ENCODE measurements around the gene VWA2.

VWA2 gene

DNA sequence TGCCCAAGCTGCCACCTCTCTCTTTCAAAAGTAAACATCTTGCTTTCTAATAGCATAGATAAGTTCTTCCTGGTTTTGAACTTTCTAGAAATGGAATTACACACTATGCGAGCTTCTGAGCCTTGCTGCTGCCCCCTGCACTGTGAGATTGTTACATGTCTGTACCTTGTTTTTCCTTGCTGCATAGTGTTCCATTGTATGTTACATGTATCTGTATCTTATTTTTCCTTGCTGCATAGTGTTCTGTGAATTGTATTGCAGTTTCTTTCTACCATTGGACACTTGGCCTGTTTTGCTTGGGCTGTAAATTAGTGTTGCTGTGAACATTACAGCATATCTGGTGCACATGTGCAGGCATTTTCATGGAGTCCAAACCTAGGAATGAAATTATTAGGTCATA is 24.0 kb upstream of the VWA2 start:
- Histone ChIP-seq H3K9ac (ENCODE audit: low read length in 5 of 5) (no peak overlapping the region), H3K9me3 (ENCODE audit: control insufficient read depth in 5 of 5, low read length in 5 of 5) (no peaks in the 10 kb centered on the region), H3K4me3 (ENCODE audit: low read depth in 1 of 5, low read length in 5 of 5) (no peak overlapping the region), H3K4me1 (ENCODE audit: control insufficient read depth in 5 of 5, insufficient read depth in 5 of 5, low read length in 5 of 5) (no peaks in the 10 kb centered on the region), H3K27ac (ENCODE audit: low read depth, low read length) (no peak overlapping the region), H3K36me3 (ENCODE audit: control insufficient read depth in 5 of 5, insufficient read depth in 5 of 5, low read length in 5 of 5) (no peaks in the 10 kb centered on the region), H3K27me3 (ENCODE audit: control insufficient read depth in 5 of 5, insufficient read depth in 4 of 5, low read length in 5 of 5) (peaks cover 0 to 4% (median 0%) of the 10 kb centered on the region in 5 donors)

DNA sequence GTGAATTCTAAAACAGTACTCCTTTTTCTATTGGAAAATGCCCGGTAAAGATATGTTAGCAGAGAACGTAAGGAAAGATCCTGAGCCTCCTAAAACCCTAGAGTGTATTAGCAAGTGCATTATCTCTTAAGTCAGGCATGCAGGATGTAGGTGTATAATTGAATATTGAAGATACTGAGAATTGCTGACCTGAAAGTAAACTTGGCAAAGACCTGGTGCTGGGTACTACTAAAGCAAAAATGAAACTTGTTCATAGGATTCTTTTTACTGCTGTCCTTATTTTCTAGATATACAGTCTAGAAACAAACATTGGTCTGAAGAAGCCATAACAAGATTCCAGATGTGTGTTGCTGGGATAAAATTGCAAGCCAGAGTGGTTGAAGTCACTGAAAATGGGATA is 18.8 kb upstream of the VWA2 start:
- Histone ChIP-seq H3K9ac (ENCODE audit: low read length in 5 of 5) (no peak overlapping the region), H3K27ac (ENCODE audit: low read depth, low read length) (no peak overlapping the region), H3K27me3 (ENCODE audit: control insufficient read depth in 5 of 5, insufficient read depth in 4 of 5, low read length in 5 of 5) (peaks cover 0 to 4% (median 2%) of the 10 kb centered on the region in 5 donors), H3K4me1 (ENCODE audit: control insufficient read depth in 5 of 5, insufficient read depth in 5 of 5, low read length in 5 of 5) (no peaks in the 10 kb centered on the region), H3K36me3 (ENCODE audit: control insufficient read depth in 5 of 5, insufficient read depth in 5 of 5, low read length in 5 of 5) (no peaks in the 10 kb centered on the region), H3K4me3 (ENCODE audit: low read depth in 1 of 5, low read length in 5 of 5) (no peak overlapping the region), H3K9me3 (ENCODE audit: control insufficient read depth in 5 of 5, low read length in 5 of 5) (no peaks in the 10 kb centered on the region)

DNA sequence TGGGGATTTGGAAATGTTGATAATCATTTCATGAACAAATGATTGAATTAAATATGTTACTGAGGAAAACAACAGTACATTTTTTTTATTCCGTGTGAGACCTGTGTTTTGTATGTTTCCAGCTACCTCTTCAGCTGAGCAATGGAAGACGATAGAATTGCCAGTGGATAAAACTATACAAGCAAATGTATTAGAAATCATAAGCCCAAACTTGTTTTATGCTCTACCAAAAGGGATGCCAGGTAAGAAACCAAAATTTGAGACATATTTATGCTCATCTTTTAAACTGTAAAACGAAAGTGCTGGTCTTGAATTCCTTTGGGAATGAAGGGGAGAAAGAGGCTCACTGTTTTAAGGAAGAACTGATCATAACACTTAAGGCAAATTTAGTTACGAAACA is 17.8 kb upstream of the VWA2 start:
- Histone ChIP-seq H3K27ac (ENCODE audit: low read depth, low read length) (no peak overlapping the region), H3K9ac (ENCODE audit: low read length in 5 of 5) (no peak overlapping the region), H3K4me3 (ENCODE audit: low read depth in 1 of 5, low read length in 5 of 5) (no peak overlapping the region), H3K9me3 (ENCODE audit: control insufficient read depth in 5 of 5, low read length in 5 of 5) (no peaks in the 10 kb centered on the region), H3K4me1 (ENCODE audit: control insufficient read depth in 5 of 5, insufficient read depth in 5 of 5, low read length in 5 of 5) (no peaks in the 10 kb centered on the region), H3K36me3 (ENCODE audit: control insufficient read depth in 5 of 5, insufficient read depth in 5 of 5, low read length in 5 of 5) (no peaks in the 10 kb centered on the region), H3K27me3 (ENCODE audit: control insufficient read depth in 5 of 5, insufficient read depth in 4 of 5, low read length in 5 of 5) (peaks cover 0 to 4% (median 2%) of the 10 kb centered on the region in 5 donors)

DNA sequence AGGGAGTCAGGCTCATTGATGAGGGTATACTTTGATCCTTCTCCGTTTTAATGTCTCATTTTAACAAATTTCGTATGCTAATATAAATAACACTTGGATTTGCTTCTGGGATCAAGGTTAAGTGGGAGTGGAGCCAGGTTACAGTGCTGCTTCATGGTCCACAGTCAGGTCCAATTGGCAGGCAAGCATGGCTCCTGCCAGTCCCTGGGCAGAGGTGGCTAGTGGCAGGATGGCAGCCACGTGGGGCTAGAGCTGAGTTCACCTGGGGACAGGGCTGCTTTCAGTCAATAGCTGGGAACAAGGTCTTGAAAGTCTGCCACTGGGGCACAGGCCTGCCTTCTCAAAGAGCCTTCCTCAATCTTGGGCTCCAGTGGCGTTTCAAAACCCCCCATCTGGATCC is 16.0 kb upstream of the VWA2 start:
- Histone ChIP-seq H3K4me1 (ENCODE audit: control insufficient read depth in 5 of 5, insufficient read depth in 5 of 5, low read length in 5 of 5) (no peaks in the 10 kb centered on the region), H3K27me3 (ENCODE audit: control insufficient read depth in 5 of 5, insufficient read depth in 4 of 5, low read length in 5 of 5) (peaks cover 0 to 2% (median 0%) of the 10 kb centered on the region in 5 donors), H3K27ac (ENCODE audit: low read depth, low read length) (no peak overlapping the region), H3K9ac (ENCODE audit: low read length in 5 of 5) (no peak overlapping the region), H3K36me3 (ENCODE audit: control insufficient read depth in 5 of 5, insufficient read depth in 5 of 5, low read length in 5 of 5) (no peaks in the 10 kb centered on the region), H3K9me3 (ENCODE audit: control insufficient read depth in 5 of 5, low read length in 5 of 5) (no peaks in the 10 kb centered on the region), H3K4me3 (ENCODE audit: low read depth in 1 of 5, low read length in 5 of 5) (no peak overlapping the region)

DNA sequence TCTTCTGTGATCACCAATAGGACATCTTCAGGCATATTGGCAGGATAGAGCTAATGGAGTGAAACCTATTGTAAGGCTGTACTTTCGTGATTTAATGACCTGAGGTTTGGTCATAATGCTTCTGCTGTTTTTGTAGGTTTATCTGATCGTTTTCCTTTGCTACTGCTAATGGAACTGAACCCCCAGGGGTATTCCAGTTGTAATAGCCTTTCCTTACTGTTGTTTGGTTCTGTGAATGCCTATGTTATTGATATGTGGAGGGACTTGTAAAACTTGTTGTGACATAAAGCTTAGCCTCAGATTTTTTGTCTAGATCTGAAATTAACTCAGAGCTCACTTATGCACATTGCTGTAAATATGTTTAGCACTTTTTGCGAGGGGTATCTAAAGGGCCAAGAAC is 10.9 kb upstream of the VWA2 start:
- H3K27me3 ChIP-seq (ENCODE audit: control insufficient read depth in 5 of 5, insufficient read depth in 4 of 5, low read length in 5 of 5): peaks cover 0 to under 1% (median 0%) of the 10 kb centered on the region in 5 donors
- no peaks in the 10 kb centered on the region for H3K36me3 ChIP-seq (ENCODE audit: control insufficient read depth in 5 of 5, insufficient read depth in 5 of 5, low read length in 5 of 5)
- no peaks in the 10 kb centered on the region for H3K4me1 ChIP-seq (ENCODE audit: control insufficient read depth in 5 of 5, insufficient read depth in 5 of 5, low read length in 5 of 5)
- H3K4me3 ChIP-seq (ENCODE audit: low read depth in 1 of 5, low read length in 5 of 5): no peak overlapping the region
- no peaks in the 10 kb centered on the region for H3K9me3 ChIP-seq (ENCODE audit: control insufficient read depth in 5 of 5, low read length in 5 of 5)
- H3K27ac ChIP-seq (ENCODE audit: low read depth, low read length): no peak overlapping the region
- no peak overlapping the region for H3K9ac ChIP-seq (ENCODE audit: low read length in 5 of 5)

DNA sequence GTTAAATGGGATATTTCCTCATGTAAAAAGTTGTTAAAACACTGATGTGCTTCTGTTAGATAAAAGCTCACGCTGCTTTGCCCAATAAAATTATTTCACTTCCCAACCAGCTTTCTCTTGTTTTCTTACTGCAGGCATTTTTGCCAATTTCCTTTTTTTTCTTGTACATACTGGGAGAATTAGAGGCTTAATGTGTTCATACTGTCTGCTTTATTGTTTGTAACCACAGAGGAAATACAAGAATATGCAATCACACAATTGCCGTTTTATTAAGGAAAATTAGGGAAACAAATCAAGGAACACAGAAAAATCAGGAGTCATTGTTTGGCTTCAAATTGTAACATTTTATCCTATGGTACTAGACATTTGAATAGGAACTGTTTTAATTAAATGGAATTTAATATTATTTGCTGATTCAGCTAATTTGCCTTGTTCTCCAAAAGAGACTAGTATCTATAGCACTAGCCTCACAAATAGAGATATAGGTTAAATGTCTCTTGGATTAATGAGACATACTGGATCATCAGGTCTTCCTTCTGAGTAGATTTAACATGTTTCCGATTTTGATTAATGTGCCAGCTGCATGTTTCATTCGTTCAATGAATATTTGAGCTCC is 6.4 kb upstream of the VWA2 start:
- no peak overlapping the region for H3K9ac ChIP-seq (ENCODE audit: low read length in 5 of 5)
- no peaks in the 10 kb centered on the region for H3K9me3 ChIP-seq (ENCODE audit: control insufficient read depth in 5 of 5, low read length in 5 of 5)
- H3K27me3 ChIP-seq (ENCODE audit: control insufficient read depth in 5 of 5, insufficient read depth in 4 of 5, low read length in 5 of 5): peaks cover 0 to 12% (median 5%) of the 10 kb centered on the region in 5 donors
- H3K36me3 ChIP-seq (ENCODE audit: control insufficient read depth in 5 of 5, insufficient read depth in 5 of 5, low read length in 5 of 5): no peaks in the 10 kb centered on the region
- H3K4me3 ChIP-seq (ENCODE audit: low read depth in 1 of 5, low read length in 5 of 5): no peak overlapping the region
- peaks cover 0 to 5% (median 0%) of the 10 kb centered on the region in 5 donors for H3K4me1 ChIP-seq (ENCODE audit: control insufficient read depth in 5 of 5, insufficient read depth in 5 of 5, low read length in 5 of 5)
- no peak overlapping the region for H3K27ac ChIP-seq (ENCODE audit: low read depth, low read length)

DNA sequence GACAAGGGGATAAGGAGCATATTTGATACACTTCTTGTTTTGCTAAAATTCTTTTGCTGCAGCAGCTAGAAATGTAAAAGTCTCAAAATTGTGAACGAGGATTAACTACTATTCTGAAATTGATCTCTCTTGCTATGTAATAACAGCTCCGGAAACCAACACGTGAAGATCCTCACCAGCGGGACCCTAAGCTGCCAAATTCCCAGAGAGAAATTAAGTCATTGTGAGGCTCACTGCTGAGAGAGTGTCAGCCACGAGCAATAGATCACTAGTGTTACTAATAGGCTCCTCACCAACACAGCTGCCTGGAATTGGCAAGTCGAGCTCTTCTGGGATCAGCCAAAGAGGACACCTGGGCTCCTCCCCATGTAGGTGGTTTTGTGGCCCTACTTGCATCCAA is 5.6 kb upstream of the VWA2 start:
- Histone ChIP-seq H3K27me3 (ENCODE audit: control insufficient read depth in 5 of 5, insufficient read depth in 4 of 5, low read length in 5 of 5) (peaks cover 0 to 17% (median 5%) of the 10 kb centered on the region in 5 donors), H3K36me3 (ENCODE audit: control insufficient read depth in 5 of 5, insufficient read depth in 5 of 5, low read length in 5 of 5) (no peaks in the 10 kb centered on the region), H3K9me3 (ENCODE audit: control insufficient read depth in 5 of 5, low read length in 5 of 5) (no peaks in the 10 kb centered on the region), H3K4me3 (ENCODE audit: low read depth in 1 of 5, low read length in 5 of 5) (no peak overlapping the region), H3K27ac (ENCODE audit: low read depth, low read length) (no peak overlapping the region), H3K9ac (ENCODE audit: low read length in 5 of 5) (no peak overlapping the region), H3K4me1 (ENCODE audit: control insufficient read depth in 5 of 5, insufficient read depth in 5 of 5, low read length in 5 of 5) (peaks cover 0 to 5% (median 0%) of the 10 kb centered on the region in 5 donors)

DNA sequence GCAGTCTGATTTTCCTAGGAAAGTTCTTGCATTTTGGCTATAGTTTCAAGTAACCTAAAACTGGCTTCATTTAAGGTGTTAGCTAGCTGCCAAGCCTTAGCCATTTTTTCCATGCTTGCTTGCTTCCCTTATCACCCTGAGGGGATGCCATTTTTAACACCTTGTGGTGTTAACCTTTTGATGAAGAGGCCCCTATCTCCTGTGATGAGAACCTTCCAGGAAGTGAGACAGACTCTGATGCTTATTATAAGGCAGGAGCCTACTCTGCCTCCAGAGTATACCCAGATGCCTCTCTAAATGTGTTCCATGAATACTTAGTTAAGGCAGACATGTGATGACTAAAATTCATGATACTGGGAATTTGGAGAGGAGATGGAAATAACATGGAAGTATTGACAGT is 4.9 kb upstream of the VWA2 start:
- peaks cover 2 to 10% (median 4%) of the 10 kb centered on the region in 5 donors for H3K4me1 ChIP-seq (ENCODE audit: control insufficient read depth in 5 of 5, insufficient read depth in 5 of 5, low read length in 5 of 5)
- no peak overlapping the region for H3K9ac ChIP-seq (ENCODE audit: low read length in 5 of 5)
- H3K36me3 ChIP-seq (ENCODE audit: control insufficient read depth in 5 of 5, insufficient read depth in 5 of 5, low read length in 5 of 5): no peaks in the 10 kb centered on the region
- H3K9me3 ChIP-seq (ENCODE audit: control insufficient read depth in 5 of 5, low read length in 5 of 5): no peaks in the 10 kb centered on the region
- H3K27ac ChIP-seq (ENCODE audit: low read depth, low read length): no peak overlapping the region
- H3K4me3 ChIP-seq (ENCODE audit: low read depth in 1 of 5, low read length in 5 of 5): no peak overlapping the region
- peaks cover 0 to 17% (median 9%) of the 10 kb centered on the region in 5 donors for H3K27me3 ChIP-seq (ENCODE audit: control insufficient read depth in 5 of 5, insufficient read depth in 4 of 5, low read length in 5 of 5)

DNA sequence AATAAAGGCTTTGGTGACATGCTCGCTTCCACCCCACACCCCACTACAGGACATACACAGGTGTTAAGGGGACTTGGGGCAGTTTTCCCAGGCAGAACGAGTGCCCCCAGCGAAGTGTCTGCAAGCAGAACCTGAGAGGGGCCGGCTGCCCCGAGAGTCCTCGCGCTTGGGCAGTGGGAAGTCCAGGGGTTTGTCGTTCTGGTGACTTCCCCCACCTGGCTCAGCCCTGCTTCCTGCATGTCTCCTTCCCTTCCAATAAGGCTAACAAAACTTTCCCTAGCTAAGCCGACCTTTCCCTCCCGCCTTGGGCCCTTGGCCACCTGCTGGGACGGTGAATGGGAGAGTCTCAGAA is 916 bp downstream of the VWA2 start:
- no peaks in the 10 kb centered on the region for H3K9me3 ChIP-seq (ENCODE audit: control insufficient read depth in 5 of 5, low read length in 5 of 5)
- H3K27ac ChIP-seq (ENCODE audit: low read depth, low read length): no peak overlapping the region
- H3K9ac ChIP-seq (ENCODE audit: low read length in 5 of 5): no peak overlapping the region
- peaks cover 6 to 34% (median 21%) of the 10 kb centered on the region in 5 donors for H3K27me3 ChIP-seq (ENCODE audit: control insufficient read depth in 5 of 5, insufficient read depth in 4 of 5, low read length in 5 of 5)
- H3K4me1 ChIP-seq (ENCODE audit: control insufficient read depth in 5 of 5, insufficient read depth in 5 of 5, low read length in 5 of 5): peaks cover 4 to 37% (median 11%) of the 10 kb centered on the region in 5 donors
- H3K36me3 ChIP-seq (ENCODE audit: control insufficient read depth in 5 of 5, insufficient read depth in 5 of 5, low read length in 5 of 5): no peaks in the 10 kb centered on the region
- no peak overlapping the region for H3K4me3 ChIP-seq (ENCODE audit: low read depth in 1 of 5, low read length in 5 of 5)

DNA sequence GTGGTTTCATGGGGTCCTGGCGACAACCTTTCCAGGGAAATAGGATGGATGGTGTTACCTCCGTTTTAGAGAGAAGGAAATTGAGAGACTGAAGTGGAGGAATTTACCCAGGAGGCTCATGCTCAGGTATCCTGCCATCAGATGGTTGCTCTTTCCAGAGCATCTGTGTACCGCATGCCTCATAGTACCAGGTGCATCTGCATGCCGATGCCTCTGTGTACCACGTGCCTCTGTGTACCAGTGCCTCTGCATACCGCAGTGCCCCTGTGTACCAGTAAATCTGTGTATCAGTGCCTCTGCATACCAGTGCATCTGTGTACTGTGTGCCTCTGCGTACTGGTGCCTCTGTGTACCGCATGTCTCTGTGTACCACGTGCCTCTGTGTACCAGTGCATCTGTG is 3.2 kb downstream of the VWA2 start:
- H3K36me3 ChIP-seq (ENCODE audit: control insufficient read depth in 5 of 5, insufficient read depth in 5 of 5, low read length in 5 of 5): no peaks in the 10 kb centered on the region
- no peak overlapping the region for H3K4me3 ChIP-seq (ENCODE audit: low read depth in 1 of 5, low read length in 5 of 5)
- peaks cover 6 to 28% (median 17%) of the 10 kb centered on the region in 5 donors for H3K27me3 ChIP-seq (ENCODE audit: control insufficient read depth in 5 of 5, insufficient read depth in 4 of 5, low read length in 5 of 5)
- H3K9ac ChIP-seq (ENCODE audit: low read length in 5 of 5): no peak overlapping the region
- no peak overlapping the region for H3K27ac ChIP-seq (ENCODE audit: low read depth, low read length)
- H3K4me1 ChIP-seq (ENCODE audit: control insufficient read depth in 5 of 5, insufficient read depth in 5 of 5, low read length in 5 of 5): peaks cover 4 to 45% (median 11%) of the 10 kb centered on the region in 5 donors
- no peaks in the 10 kb centered on the region for H3K9me3 ChIP-seq (ENCODE audit: control insufficient read depth in 5 of 5, low read length in 5 of 5)
